Left ventricle myocardium inferior (tissue), 1 donor: ENCODE measurements around the gene TSC22D1. TPM values are rescaled to one million over a fixed set of nuclear protein-coding genes. Genes with fewer than 3 reads are reported as not detected.

ENCODE experiments used
- DNase-seq: peaks from one replicate; pipeline ENCODE4 v3.0.0-alpha.2; 2020
- H3K27ac ChIP-seq: fragments of 200-600 bp; replicated peaks from 2 replicates; pipeline ENCODE4 v1.8.0; 2021
- H3K27me3 ChIP-seq: fragments of 200-600 bp; 2 replicates; pipeline ENCODE4 v1.8.0; 2021; ENCODE audit warnings: low read depth
- H3K36me3 ChIP-seq: fragments of 200-600 bp; 2 replicates; pipeline ENCODE4 v1.8.0; 2021
- H3K4me1 ChIP-seq: fragments of 200-600 bp; 2 replicates; pipeline ENCODE4 v1.8.0; 2021
- H3K4me3 ChIP-seq: fragments of 200-600 bp; 2 replicates; pipeline ENCODE4 v1.8.0; 2021; ENCODE audit warnings: mild to moderate bottlenecking, moderate library complexity
- H3K9me3 ChIP-seq: fragments of 200-600 bp; replicated peaks from 2 replicates; pipeline ENCODE4 v1.8.0; 2021
- CTCF ChIP-seq: fragments of 200-600 bp; IDR thresholded peaks from 2 replicates; pipeline ENCODE4 v1.8.0; 2021; ENCODE audit warnings: antibody characterized with exemption, mild to moderate bottlenecking, borderline replicate concordance
- intact Hi-C: fragments of 100-400 bp; cut with micrococcal nuclease; formaldehyde crosslinking; loops from one replicate; pipeline ENCODE4 v1.11.0; 2022
- total RNA-seq: library from RNA; stranded (reverse); fragmentation: NEBNext Ultra II Directional; extraction: Animal tissue kit (Norgen Biotek cat#: 25700); gene quantifications from one replicate; pipeline ENCODE4 v1.2.1, GENCODE V29; 2021
- donor health status: DM: no; HTN: yes; CAD: no; lungs with severe emphysema.

The TSC22D1 gene
- total RNA-seq, 1 donor from 2014 or later = 158 TPM

DNA sequence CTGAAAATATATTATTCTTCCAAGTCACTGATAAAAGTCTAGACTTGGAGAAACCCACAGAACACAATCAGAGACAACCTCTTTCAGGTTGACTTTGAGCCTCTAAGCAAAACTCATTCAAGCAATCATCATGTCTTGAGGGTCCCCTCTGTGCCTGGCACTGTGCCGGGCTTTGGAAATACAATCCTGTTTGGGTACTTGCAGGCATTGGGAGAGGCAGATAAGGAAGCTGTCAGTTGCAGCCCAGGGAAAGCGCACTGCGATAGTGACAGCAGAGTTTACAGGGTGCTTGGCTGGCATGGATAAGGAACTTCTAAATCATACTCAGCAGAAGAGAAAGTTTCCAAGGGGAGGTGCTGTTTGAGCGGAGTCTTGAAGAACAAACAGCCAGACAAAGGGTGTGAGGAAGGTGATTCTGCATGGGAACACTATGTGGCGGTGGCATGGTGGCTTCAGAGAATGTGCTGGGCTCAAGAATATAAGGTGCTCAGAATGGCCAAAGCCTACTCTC lies 193.4 kb downstream of the TSC22D1 start:
- H3K27me3 ChIP-seq = no peaks in the 10 kb centered on the region
- peak overlapping the region; percentile 62 for H3K27ac ChIP-seq
- H3K36me3 ChIP-seq = peaks cover 9% of the 10 kb centered on the region
- TF ChIP-seq CTCF = no peak
- intact Hi-C loops = no loop called here
- H3K9me3 ChIP-seq = no peaks in the 10 kb centered on the region
- peaks cover 41% of the 10 kb centered on the region for H3K4me1 ChIP-seq
- H3K4me3 ChIP-seq = no peak overlapping the region
- DNase-seq = no peak

Other genes starting within 250 kb of the TSC22D1 start
- gene SERP2, start 202.5 kb downstream of the TSC22D1 start, total RNA-seq = 13.0 TPM